Spleen (tissue), 7 donors: ENCODE results near the gene FHIT.

Experiments
- CTCF ChIP-seq, 11 experiments: fragments of 200-600 bp in 7 of 11; fragments of 450-650 bp in 4 of 11; sonication (generic) in 4 of 11; IDR thresholded peaks in 8 of 11; conservative IDR thresholded peaks in 3 of 11; 1 replicate in 7 of 11; 2 replicates in 4 of 11; pipeline versions ENCODE4 v1.4.0 to v1.8.0; 2016 to 2021; ENCODE audit warnings: antibody characterized with exemption in 11 of 11, inconsistent platforms in 4 of 11, mild to moderate bottlenecking in 1 of 11
- POLR2A ChIP-seq, 3 donors: fragments of 450-650 bp; IDR thresholded peaks; one replicate each; pipeline ENCODE4 v1.5.1; 2017; ENCODE audit warnings: antibody characterized with exemption in 3 of 3, mild to moderate bottlenecking in 1 of 3
- donor health status: DM: no; HTN: no; CAD: no; lungs with moderate emphysema.
- donor health status: DM: no; HTN: no; CAD: no.
- donor health status: DM: no; HTN: no; CAD: no.

- no peak for TF ChIP-seq POLR2A (IDR thresholded peaks at IDR 0.05)
- TF ChIP-seq CTCF (IDR thresholded peaks at IDR 0.05 in 8 of 11, conservative IDR thresholded peaks at IDR 0.05 in 3 of 11): no peak
Measured at GRCh38 chr3:60578936-60579335, 672.3 kb downstream of the FHIT start.
